Measurements from ENCODE around the gene SFTPB. TPM values are rescaled to one million over a fixed set of nuclear protein-coding genes. Genes with fewer than 3 reads are reported as not detected.

Gene SFTPB
- total and polyA plus RNA-seq, 4 donors, result not detected

GRCh38 chr2:85631316-85631715, 36.7 kb downstream of the SFTPB start:
- DNase-seq (ENCODE audit: low spot score), result no peak
- H3K36me3 ChIP-seq (ENCODE audit: control insufficient read depth in 4 of 4, insufficient read depth in 3 of 4, low read depth in 1 of 4, low read length in 3 of 4), result peaks cover 7 to 67% (median 51%) of the 10 kb centered on the region in 4 donors
- no peak overlapping the region for H3K9ac ChIP-seq (ENCODE audit: low read depth in 1 of 2, low read length in 2 of 2)
- 93% methylated on average over 3 of the region's 3 CpGs for WGBS
- H3K9me3 ChIP-seq (ENCODE audit: control insufficient read depth in 4 of 4, low read length in 3 of 4), result no peaks in the 10 kb centered on the region
- H3K27ac ChIP-seq (ENCODE audit: low read depth in 1 of 2, low read length in 2 of 2), result no peak overlapping the region
- no peak overlapping the region for H3K4me3 ChIP-seq (ENCODE audit: low read depth in 1 of 3, low read length in 3 of 3)
- TF ChIP-seq SP1 (IDR thresholded peaks at IDR 0.05) (no peak), GABPA (IDR thresholded peaks at IDR 0.05 in 1 of 2, conservative IDR thresholded peaks at IDR 0.05 in 1 of 2) (no peak), FOXA2 (IDR thresholded peaks at IDR 0.05) (no peak), CTCF (IDR thresholded peaks at IDR 0.05; ENCODE audit: low read depth, low read length, missing input control) (no peak), HNF4A (conservative IDR thresholded peaks at IDR 0.05) (no peak), JUND (IDR thresholded peaks at IDR 0.05) (no peak), NR2F2 (IDR thresholded peaks at IDR 0.05) (no peak), RXRA (IDR thresholded peaks at IDR 0.05) (no peak), EGR1 (IDR thresholded peaks at IDR 0.05; ENCODE audit: low read depth in 2 of 2) (no peak), TAF1 (conservative IDR thresholded peaks at IDR 0.05) (no peak), ATF3 (IDR thresholded peaks at IDR 0.05) (no peak), RAD21 (IDR thresholded peaks at IDR 0.05) (no peak), HNF4G (IDR thresholded peaks at IDR 0.05) (no peak), YY1 (IDR thresholded peaks at IDR 0.05) (no peak), FOXA1 (IDR thresholded peaks at IDR 0.05) (no peak)
- TF ChIP-seq, protein P1, sequence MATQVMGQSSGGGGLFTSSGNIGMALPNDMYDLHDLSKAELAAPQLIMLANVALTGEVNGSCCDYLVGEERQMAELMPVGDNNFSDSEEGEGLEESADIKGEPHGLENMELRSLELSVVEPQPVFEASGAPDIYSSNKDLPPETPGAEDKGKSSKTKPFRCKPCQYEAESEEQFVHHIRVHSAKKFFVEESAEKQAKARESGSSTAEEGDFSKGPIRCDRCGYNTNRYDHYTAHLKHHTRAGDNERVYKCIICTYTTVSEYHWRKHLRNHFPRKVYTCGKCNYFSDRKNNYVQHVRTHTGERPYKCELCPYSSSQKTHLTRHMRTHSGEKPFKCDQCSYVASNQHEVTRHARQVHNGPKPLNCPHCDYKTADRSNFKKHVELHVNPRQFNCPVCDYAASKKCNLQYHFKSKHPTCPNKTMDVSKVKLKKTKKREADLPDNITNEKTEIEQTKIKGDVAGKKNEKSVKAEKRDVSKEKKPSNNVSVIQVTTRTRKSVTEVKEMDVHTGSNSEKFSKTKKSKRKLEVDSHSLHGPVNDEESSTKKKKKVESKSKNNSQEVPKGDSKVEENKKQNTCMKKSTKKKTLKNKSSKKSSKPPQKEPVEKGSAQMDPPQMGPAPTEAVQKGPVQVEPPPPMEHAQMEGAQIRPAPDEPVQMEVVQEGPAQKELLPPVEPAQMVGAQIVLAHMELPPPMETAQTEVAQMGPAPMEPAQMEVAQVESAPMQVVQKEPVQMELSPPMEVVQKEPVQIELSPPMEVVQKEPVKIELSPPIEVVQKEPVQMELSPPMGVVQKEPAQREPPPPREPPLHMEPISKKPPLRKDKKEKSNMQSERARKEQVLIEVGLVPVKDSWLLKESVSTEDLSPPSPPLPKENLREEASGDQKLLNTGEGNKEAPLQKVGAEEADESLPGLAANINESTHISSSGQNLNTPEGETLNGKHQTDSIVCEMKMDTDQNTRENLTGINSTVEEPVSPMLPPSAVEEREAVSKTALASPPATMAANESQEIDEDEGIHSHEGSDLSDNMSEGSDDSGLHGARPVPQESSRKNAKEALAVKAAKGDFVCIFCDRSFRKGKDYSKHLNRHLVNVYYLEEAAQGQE (IDR thresholded peaks at IDR 0.05), result no peak
- TF ChIP-seq, protein P2, sequence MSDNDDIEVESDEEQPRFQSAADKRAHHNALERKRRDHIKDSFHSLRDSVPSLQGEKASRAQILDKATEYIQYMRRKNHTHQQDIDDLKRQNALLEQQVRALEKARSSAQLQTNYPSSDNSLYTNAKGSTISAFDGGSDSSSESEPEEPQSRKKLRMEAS (IDR thresholded peaks at IDR 0.05), result no peak
- TF ChIP-seq, protein P3, sequence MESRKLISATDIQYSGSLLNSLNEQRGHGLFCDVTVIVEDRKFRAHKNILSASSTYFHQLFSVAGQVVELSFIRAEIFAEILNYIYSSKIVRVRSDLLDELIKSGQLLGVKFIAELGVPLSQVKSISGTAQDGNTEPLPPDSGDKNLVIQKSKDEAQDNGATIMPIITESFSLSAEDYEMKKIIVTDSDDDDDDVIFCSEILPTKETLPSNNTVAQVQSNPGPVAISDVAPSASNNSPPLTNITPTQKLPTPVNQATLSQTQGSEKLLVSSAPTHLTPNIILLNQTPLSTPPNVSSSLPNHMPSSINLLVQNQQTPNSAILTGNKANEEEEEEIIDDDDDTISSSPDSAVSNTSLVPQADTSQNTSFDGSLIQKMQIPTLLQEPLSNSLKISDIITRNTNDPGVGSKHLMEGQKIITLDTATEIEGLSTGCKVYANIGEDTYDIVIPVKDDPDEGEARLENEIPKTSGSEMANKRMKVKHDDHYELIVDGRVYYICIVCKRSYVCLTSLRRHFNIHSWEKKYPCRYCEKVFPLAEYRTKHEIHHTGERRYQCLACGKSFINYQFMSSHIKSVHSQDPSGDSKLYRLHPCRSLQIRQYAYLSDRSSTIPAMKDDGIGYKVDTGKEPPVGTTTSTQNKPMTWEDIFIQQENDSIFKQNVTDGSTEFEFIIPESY (IDR thresholded peaks at IDR 0.05), result no peak
- H3K27me3 ChIP-seq (ENCODE audit: control insufficient read depth in 4 of 4, insufficient read depth in 4 of 4, low read length in 3 of 4), result no peaks in the 10 kb centered on the region
- H3K4me1 ChIP-seq (ENCODE audit: control insufficient read depth in 4 of 4, insufficient read depth in 4 of 4, low read length in 3 of 4), result no peaks in the 10 kb centered on the region

Data from liver (tissue), 9 donors.